HG03521 (cell line): Measurements from ENCODE around the gene SLC46A2.

Source experiments
- ATAC-seq: cut with Tn5 transposase; IDR thresholded peaks from one replicate; pipeline ENCODE4 v1.9.1; 2021; ENCODE audit warnings: mild to moderate bottlenecking, moderate library complexity; ENCODE audit not compliant: unreplicated experiment

Gene SLC46A2

GRCh38 chr9:112886351-112886750 lies 4.3 kb downstream of the SLC46A2 start:
- ATAC-seq: no peak

DNA sequence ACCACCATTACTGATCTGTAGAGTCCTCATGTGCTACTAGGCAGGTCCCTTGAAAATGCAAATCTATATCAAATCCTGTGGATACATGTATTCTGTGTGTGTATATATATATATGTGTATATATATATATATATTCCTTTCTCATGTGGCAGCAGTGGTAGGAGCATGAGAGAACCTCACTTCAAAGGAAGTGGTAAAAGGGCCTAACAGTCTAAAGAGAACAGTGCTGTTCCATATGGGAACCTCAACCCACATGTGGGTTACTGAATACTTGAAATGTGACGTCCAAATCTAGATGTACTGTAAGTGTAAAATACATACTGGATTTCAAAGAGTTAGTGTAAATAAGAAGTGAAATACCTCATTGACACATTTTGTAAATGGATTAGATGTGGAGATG lies 5.4 kb downstream of the SLC46A2 start:
- ATAC-seq: no peak

- no peak for ATAC-seq
These were observed 6.0 kb downstream of the SLC46A2 start for GRCh38 chr9:112884721-112885120.

- no peak for ATAC-seq
These were observed 6.6 kb downstream of the SLC46A2 start for GRCh38 chr9:112884101-112884500.

GRCh38 chr9:112881331-112881730 lies 9.3 kb downstream of the SLC46A2 start:
- no peak for ATAC-seq

GRCh38 chr9:112880650-112881049 lies 10.0 kb downstream of the SLC46A2 start:
- ATAC-seq: no peak

- no peak for ATAC-seq
These were observed 11.9 kb downstream of the SLC46A2 start for GRCh38 chr9:112878752-112879151.

DNA sequence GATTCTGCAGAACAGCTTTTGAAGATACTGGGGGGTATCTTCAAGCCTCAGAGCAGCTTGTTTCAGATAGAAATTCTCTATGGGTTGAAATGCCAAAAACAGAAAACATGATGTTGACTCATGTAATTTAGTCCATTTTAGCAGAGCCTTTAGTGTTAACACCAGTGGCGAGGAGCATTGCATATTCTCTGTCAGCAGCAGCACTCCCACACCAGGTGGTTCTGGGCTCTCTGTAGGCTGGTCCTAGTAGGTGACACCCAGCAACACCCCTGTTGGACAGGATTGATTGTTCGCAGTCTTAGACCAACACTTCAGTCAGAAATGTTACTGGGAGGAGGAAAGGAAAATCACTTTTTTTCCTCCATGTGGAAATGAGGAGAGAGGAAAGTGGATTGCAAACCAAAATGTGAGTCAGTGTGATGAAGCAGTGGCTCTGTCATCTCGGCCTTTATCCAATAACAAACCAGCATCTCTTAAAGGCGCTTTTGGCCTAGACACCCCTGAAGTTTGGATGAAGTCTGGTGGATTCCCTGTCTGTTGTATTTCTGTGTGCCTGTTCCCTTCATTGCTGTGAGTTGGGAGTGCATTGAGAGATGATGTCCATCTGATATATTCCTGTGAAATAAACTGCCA lies 16.8 kb downstream of the SLC46A2 start:
- ATAC-seq: no peak

GRCh38 chr9:112872019-112872418 lies 18.7 kb downstream of the SLC46A2 start:
- ATAC-seq: no peak

DNA sequence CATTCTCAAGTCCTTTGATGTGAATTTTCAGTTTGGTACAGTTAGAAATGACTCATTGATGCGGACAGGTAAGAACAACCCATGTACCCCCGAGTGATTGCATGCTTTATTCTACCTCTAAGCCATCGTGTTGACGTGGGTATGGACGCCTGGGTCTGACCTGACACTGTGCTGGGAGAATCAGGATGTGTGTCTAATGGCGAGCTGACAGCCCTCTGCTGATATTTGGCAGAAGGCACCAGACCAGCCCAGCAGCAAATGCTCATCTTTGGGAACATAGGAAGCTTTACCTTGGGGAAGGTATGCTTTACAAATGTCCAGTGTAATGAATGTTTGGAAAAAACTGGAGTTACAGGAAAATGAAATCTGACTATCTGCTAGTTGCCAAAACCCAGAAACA lies 20.1 kb downstream of the SLC46A2 start:
- ATAC-seq: no peak

DNA sequence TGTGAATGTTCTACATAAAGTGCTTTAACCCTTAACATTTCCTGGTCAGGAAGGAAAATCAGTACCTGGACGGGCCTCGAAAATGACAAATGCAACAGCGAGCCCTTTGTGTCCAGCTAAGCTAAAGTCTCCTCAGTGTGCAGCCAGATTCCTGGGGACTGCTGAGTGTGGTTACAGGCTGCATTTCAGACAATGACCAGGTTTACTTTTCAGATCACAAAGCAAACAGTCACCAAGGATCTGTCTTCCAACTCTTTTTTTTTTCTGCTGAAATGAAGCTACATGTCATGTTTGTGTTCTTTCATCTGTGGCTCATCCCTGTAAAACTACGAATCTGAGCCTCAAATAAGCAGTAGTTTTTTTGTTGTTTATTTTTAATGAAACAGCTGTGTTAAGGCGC lies 20.8 kb downstream of the SLC46A2 start:
- no peak for ATAC-seq

GRCh38 chr9:112869041-112869529 lies 21.6 kb downstream of the SLC46A2 start:
- no peak for ATAC-seq

GRCh38 chr9:112868461-112868860 lies 22.2 kb downstream of the SLC46A2 start:
- ATAC-seq: no peak

DNA sequence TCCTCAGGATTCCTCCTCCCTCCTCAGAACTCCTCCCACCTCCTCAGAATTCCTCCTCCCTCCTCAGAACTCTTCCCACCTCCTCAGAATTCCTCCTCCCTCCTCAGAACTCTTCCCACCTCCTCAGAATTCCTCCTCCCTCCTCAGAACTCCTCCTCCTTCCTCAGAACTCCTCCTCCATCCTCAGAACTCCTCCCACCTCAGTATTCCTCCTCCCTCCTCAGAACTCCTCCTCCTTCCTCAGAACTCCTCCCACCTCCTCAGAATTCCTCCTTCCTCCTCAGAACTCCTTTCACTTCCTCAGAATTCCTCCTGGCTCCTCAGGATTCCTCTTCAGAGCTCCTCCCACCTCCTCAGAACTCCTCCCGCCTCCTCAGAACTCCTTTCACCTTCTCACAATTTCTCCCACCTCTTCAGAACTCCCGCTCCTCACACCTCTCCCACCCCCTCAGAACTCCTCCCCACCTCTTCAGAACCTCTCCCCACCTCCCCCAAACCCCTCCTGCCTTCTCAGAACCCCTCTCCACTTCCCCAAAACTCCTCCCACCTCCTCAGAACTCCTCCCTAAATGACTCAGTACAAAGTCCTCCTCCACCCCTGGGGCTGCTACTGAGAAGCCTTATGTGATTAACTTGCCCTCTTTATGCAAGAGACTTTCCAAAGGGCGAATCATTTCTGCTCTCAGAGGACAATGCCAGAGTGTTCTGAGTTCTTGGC lies 23.2 kb downstream of the SLC46A2 start:
- ATAC-seq: no peak

- no peak for ATAC-seq
These were observed 23.9 kb downstream of the SLC46A2 start for GRCh38 chr9:112866662-112867274.

DNA sequence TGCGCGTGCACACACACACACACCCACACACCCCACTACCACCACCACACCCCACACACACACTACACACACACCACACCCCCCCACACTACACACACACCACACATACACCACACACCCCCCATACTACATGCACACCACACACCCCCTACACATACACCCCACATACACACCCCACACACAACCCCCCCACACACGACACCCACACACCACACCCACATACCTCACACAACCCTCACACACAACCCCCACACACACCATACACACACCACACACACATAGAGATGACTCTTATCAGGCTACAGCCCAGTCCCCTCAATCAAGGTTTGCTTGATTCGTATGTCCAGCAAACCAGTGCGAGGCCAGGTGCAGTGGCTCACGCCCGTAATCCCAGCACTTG lies 25.7 kb downstream of the SLC46A2 start:
- ATAC-seq: no peak

- ATAC-seq: no peak
These were observed 26.3 kb downstream of the SLC46A2 start for GRCh38 chr9:112864403-112864802.

GRCh38 chr9:112863746-112864145 lies 26.9 kb downstream of the SLC46A2 start:
- no peak for ATAC-seq

- no peak for ATAC-seq
These were observed 27.5 kb downstream of the SLC46A2 start for GRCh38 chr9:112863214-112863613.

- no peak for ATAC-seq
These were observed 28.8 kb downstream of the SLC46A2 start for GRCh38 chr9:112861638-112862555.

DNA sequence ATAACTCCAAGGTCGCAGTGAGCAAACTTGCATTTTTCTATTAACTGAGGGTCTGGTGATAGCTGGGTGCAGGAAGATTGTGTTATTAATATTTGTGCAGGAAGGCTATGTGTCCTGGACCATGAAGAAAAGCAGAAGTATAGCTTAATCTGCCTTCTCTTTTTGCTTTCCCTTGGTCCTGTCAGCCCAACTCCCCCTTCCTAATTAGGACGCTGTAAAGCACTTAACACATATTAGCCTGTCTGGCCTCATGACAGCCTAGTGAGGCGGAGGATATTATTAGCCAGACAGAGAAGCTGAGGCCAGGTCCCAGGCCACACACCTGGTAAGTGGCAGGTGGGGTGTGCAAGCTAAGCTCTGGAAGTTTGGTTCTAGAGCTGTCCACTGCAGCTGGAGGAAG lies 29.5 kb downstream of the SLC46A2 start:
- no peak for ATAC-seq
